A549 (cell line): Measurements from ENCODE around the gene PPP3CA. TPM values are rescaled to one million over a fixed set of nuclear protein-coding genes. Genes with fewer than 3 reads are reported as not detected.
A peak's percentile ranks its signal among the peaks of the same experiment; 100 is the strongest.

ENCODE experiments used
- ATAC-seq, 2 experiments: fragments of 200-7000 bp in 1 of 2; fragments of >200 bp in 1 of 2; cut with Nextera tagmentation in 1 of 2; cut with Tn5 transposase in 1 of 2; 3 replicates each; pipeline versions ENCODE4 v1.8.0 to v1.9.1; 2018 to 2020; ENCODE audit warnings: mild to moderate bottlenecking in 1 of 2, moderate library complexity in 1 of 2
- CTCF ChIA-PET: fragments of 300-600 bp; sonication (Branson Sonifier 250); formaldehyde crosslinking; extraction: SDS; loops from one replicate; lab custom pipeline; 2021; ENCODE audit warnings: antibody characterized with exemption, inconsistent platforms; lab: Yijun Ruan, JAX
- POLR2A ChIA-PET: fragments of 350-600 bp; formaldehyde crosslinking; extraction: SDS; loops from one replicate; lab custom pipeline; 2021; ENCODE audit warnings: antibody characterized with exemption, inconsistent platforms; lab: Yijun Ruan, JAX
- DNase-seq, 2 experiments: peaks; one replicate each; pipeline versions ENCODE4 v3.0.0 to v3.0.0-alpha.2; 2011 to 2016; ENCODE audit warnings: low read depth in 1 of 2, low spot score in 1 of 2
- FAIRE-seq: peaks from 2 replicates; lab custom pipeline; 2011; peaks lifted over from hg19 to GRCh38; lab: Jason Lieb, UNC
- H3K27ac ChIP-seq, 2 experiments: fragments of >200 bp; sonication (Bioruptor Twin); formaldehyde crosslinking; 3 replicates each; pipeline ENCODE4 v1.5.1; 2016 to 2017
- H3K4me1 ChIP-seq: fragments of >200 bp; sonication (Bioruptor Twin); formaldehyde crosslinking; 3 replicates; pipeline ENCODE4 v1.6.1; 2016
- H3K4me2 ChIP-seq: fragments of >200 bp; sonication (Bioruptor Twin); formaldehyde crosslinking; 3 replicates; pipeline ENCODE4 v1.6.1; 2016
- H3K4me3 ChIP-seq: fragments of >200 bp; sonication (Bioruptor Twin); formaldehyde crosslinking; 3 replicates; pipeline ENCODE4 v1.5.1; 2016
- H3K9me3 ChIP-seq: fragments of >200 bp; sonication (Bioruptor Twin); formaldehyde crosslinking; 3 replicates; pipeline ENCODE4 v1.6.1; 2016
- BCL3 ChIP-seq: fragments of >200 bp; sonication (Bioruptor Twin); formaldehyde crosslinking; IDR thresholded peaks from 3 replicates; pipeline ENCODE4 v1.6.1; 2016
- CHD4 ChIP-seq: fragments of 200-600 bp; sonication (generic); IDR thresholded peaks from 2 replicates; pipeline ENCODE4 v1.6.1; 2016; ENCODE audit warnings: antibody characterized with exemption, mild to moderate bottlenecking, borderline replicate concordance
- CTCF ChIP-seq: fragments of >200 bp; sonication (Bioruptor Twin); formaldehyde crosslinking; IDR thresholded peaks from 3 replicates; pipeline ENCODE4 v1.5.1; 2016
- FOSB ChIP-seq: fragments of 250-450 bp; sonication (Bioruptor Pico); IDR thresholded peaks from 2 replicates; pipeline ENCODE4 v1.5.0; 2020; ENCODE audit warnings: mild to moderate bottlenecking, moderate library complexity
- FOSL2 ChIP-seq, 2 experiments: fragments of 450-650 bp in 1 of 2; fragments of >200 bp in 1 of 2; sonication (Bioruptor Twin) in 1 of 2; formaldehyde crosslinking; IDR thresholded peaks; 2 replicates each; pipeline versions ENCODE4 v1.5.0 to v1.6.1; 2016 to 2020; ENCODE audit warnings: mild to moderate bottlenecking in 1 of 2, moderate library complexity in 1 of 2
- FOXS1 ChIP-seq: fragments of 250-450 bp; sonication (Bioruptor Pico); IDR thresholded peaks from 2 replicates; pipeline ENCODE4 v1.5.0; 2020; ENCODE audit warnings: mild to moderate bottlenecking, moderate library complexity
- HDAC2 ChIP-seq: fragments of 200-600 bp; sonication (generic); IDR thresholded peaks from 2 replicates; pipeline ENCODE4 v1.6.1; 2016
- HES2 ChIP-seq: fragments of >200 bp; sonication (Bioruptor Twin); formaldehyde crosslinking; IDR thresholded peaks from 2 replicates; pipeline ENCODE4 v1.6.1; 2016
- HEYL ChIP-seq: fragments of 250-450 bp; sonication (Bioruptor Pico); IDR thresholded peaks from 2 replicates; pipeline ENCODE4 v1.8.0; 2021; ENCODE audit warnings: mild to moderate bottlenecking, moderate library complexity
- HMGXB4 ChIP-seq: fragments of 250-450 bp; sonication (Bioruptor Pico); IDR thresholded peaks from 2 replicates; pipeline ENCODE4 v1.5.0; 2021; ENCODE audit warnings: mild to moderate bottlenecking, moderate library complexity, borderline replicate concordance
- HOXB5 ChIP-seq: fragments of 250-450 bp; sonication (Bioruptor Pico); IDR thresholded peaks from 2 replicates; pipeline ENCODE4 v1.5.0; 2020; ENCODE audit warnings: mild to moderate bottlenecking, moderate library complexity
- JUN ChIP-seq, 2 experiments: fragments of >200 bp; sonication (Bioruptor Twin); formaldehyde crosslinking; IDR thresholded peaks; 2 replicates in 1 of 2; 3 replicates in 1 of 2; pipeline ENCODE4 v1.6.1; 2016 to 2017
- KDM1A ChIP-seq: fragments of 200-600 bp; sonication (generic); IDR thresholded peaks from 2 replicates; pipeline ENCODE4 v1.6.1; 2016; ENCODE audit warnings: low read depth, mild to moderate bottlenecking
- KDM5A ChIP-seq: fragments of 200-600 bp; sonication (generic); IDR thresholded peaks from 2 replicates; pipeline ENCODE4 v1.6.1; 2016; ENCODE audit warnings: antibody characterized with exemption, mild to moderate bottlenecking
- MAX ChIP-seq: IDR thresholded peaks from 2 replicates; pipeline ENCODE4 v1.6.1; 2012
- NFE2L2 ChIP-seq: fragments of 150-350 bp; conservative IDR thresholded peaks from 2 replicates; pipeline ENCODE4 v1.6.1; 2014; ENCODE audit warnings: low read length
- PBX3 ChIP-seq: IDR thresholded peaks from 2 replicates; pipeline ENCODE4 v1.6.1; 2012
- POLR2AphosphoS2 ChIP-seq: conservative IDR thresholded peaks from 2 replicates; pipeline ENCODE4 v1.6.1; 2012; ENCODE audit warnings: low read length, improper control_type of control experiment, inconsistent platforms
- RFX5 ChIP-seq: fragments of 450-650 bp; IDR thresholded peaks from 2 replicates; pipeline ENCODE4 v1.7.1; 2014; ENCODE audit warnings: antibody characterized with exemption, mild to moderate bottlenecking, moderate library complexity
- RNF2 ChIP-seq: fragments of 200-600 bp; sonication (generic); IDR thresholded peaks from 2 replicates; pipeline ENCODE4 v1.6.1; 2016; ENCODE audit warnings: low read depth, mild to moderate bottlenecking, antibody characterized with exemption, moderate library complexity, borderline replicate concordance
- SREBF2 ChIP-seq: fragments of 450-650 bp; IDR thresholded peaks from 2 replicates; pipeline ENCODE4 v1.6.1; 2014; ENCODE audit warnings: mild to moderate bottlenecking, moderate library complexity
- TFCP2L1 ChIP-seq: fragments of 250-450 bp; sonication (Bioruptor Pico); IDR thresholded peaks from 2 replicates; pipeline ENCODE4 v1.5.0; 2021; ENCODE audit warnings: mild to moderate bottlenecking
- ZC3H11A ChIP-seq: fragments of 450-650 bp; IDR thresholded peaks from 2 replicates; pipeline ENCODE4 v1.6.1; 2014; ENCODE audit warnings: antibody characterized with exemption, mild to moderate bottlenecking
- ZFP36 ChIP-seq: fragments of 450-650 bp; IDR thresholded peaks from 2 replicates; pipeline ENCODE4 v1.6.1; 2014; ENCODE audit warnings: borderline replicate concordance; ENCODE audit not compliant: partially characterized antibody
- WGBS: methylation state at CpG from one replicate; pipeline ENCODE4 v1.1.6; 2017; ENCODE audit errors: missing lambda C conversion rate; 5-methylcytosine and 5-hydroxymethylcytosine counted together
- polyA plus RNA-seq, 4 experiments: library from polyadenylated mRNA; depleted of rRNA in 3 of 4; stranded (reverse); fragments of >200 nt; fragmentation: RNase III in 1 of 4; extraction: RNeasy Plus Mini Kit Qiagen cat#74134 plus additional on column Dnase treatment in 1 of 4; gene quantifications; 2 replicates in 3 of 4; 3 replicates in 1 of 4; pipeline ENCODE4 v1.2.3, GENCODE V29; 2011 to 2017

The PPP3CA gene
- polyA plus RNA-seq, 2 of the 4 experiments (the other 2 are of a cell fraction), result 21.4 to 42.4 TPM

GRCh38 chr4:101155945-101156344 lies 191.4 kb downstream of the PPP3CA start:
- DNase-seq (no peak), FAIRE-seq (no peak), ATAC-seq (peak in 1 of 2 experiments; percentile 23; a peak in 2 of 6 replicates)
- H3K4me2 ChIP-seq, result peak overlapping the region; percentile 71
- ChIA-PET CTCF (interaction anchor here (0.7 kb wide), 1 partner anchor 1062 kb away, joined by 3 read pairs; no protein-coding TSS in a partner anchor), POLR2A (no interaction called here)
- TF ChIP-seq HDAC2 (no peak), HEYL (CRISPR knock-in tag) (no peak), BCL3 (no peak), FOXS1 (CRISPR knock-in tag) (no peak), ZFP36 (no peak), KDM1A (no peak), SREBF2 (no peak), KDM5A (no peak)
- H3K27ac ChIP-seq, result peak overlapping the region; percentile 55 to 76
- H3K4me3 ChIP-seq, result no peak overlapping the region
- WGBS, result 63% methylated on average over 1 of the region's 1 CpG
- H3K9me3 ChIP-seq, result no peaks in the 10 kb centered on the region
- peaks cover 84% of the 10 kb centered on the region for H3K4me1 ChIP-seq

GRCh38 chr4:101155368-101155767 lies 192.0 kb downstream of the PPP3CA start:
- no peaks in the 10 kb centered on the region for H3K9me3 ChIP-seq
- H3K4me2 ChIP-seq, result peak overlapping the region; percentile 71
- ChIA-PET POLR2A (no interaction called here), CTCF (interaction anchor here (0.7 kb wide), 1 partner anchor 1062 kb away, joined by 3 read pairs; no protein-coding TSS in a partner anchor)
- peak; percentile 7 for FAIRE-seq
- no peak overlapping the region for H3K4me3 ChIP-seq
- TF ChIP-seq CTCF, result no peak
- no peak for TF ChIP-seq FOSL2 (IDR thresholded peaks at IDR 0.05)
- TF ChIP-seq FOSL2 (CRISPR knock-in tag; IDR thresholded peaks at IDR 0.05), result peak; percentile 46; the same call in 1 of the 2 replicates
- DNase-seq, result peak; percentile 27 to 52
- peak; percentile 70 to 77; a peak in 5 of 6 replicates for ATAC-seq
- peak overlapping the region; percentile 55 to 76; a peak in 5 of 6 replicates for H3K27ac ChIP-seq
- peaks cover 81% of the 10 kb centered on the region for H3K4me1 ChIP-seq

GRCh38 chr4:101153653-101154052 lies 193.7 kb downstream of the PPP3CA start:
- ChIA-PET CTCF (no interaction called here), POLR2A (no interaction called here)
- DNase-seq, result no peak
- Histone ChIP-seq H3K4me1 (peaks cover 70% of the 10 kb centered on the region), H3K4me2 (0 out of 3 replicates have a peak overlapping the region, but pooled peaks have one; percentile 7), H3K27ac (no peak overlapping the region; a peak in 1 of 6 replicates), H3K4me3 (no peak overlapping the region), H3K9me3 (no peaks in the 10 kb centered on the region)
- FAIRE-seq, result no peak
- TF ChIP-seq PBX3 (no peak), CHD4 (no peak), HOXB5 (CRISPR knock-in tag) (no peak), JUN (IDR thresholded peaks at IDR 0.05) (no peak), FOSB (no peak), RNF2 (no peak), HEYL (CRISPR knock-in tag) (no peak), MAX (no peak), NFE2L2 (no peak), HMGXB4 (CRISPR knock-in tag) (no peak), BCL3 (no peak), ZC3H11A (no peak), POLR2AphosphoS2 (no peak), RFX5 (no peak), HES2 (no peak), TFCP2L1 (no peak)
- ATAC-seq, result no peak
